ENCODE data around the gene FGFRL1.

The FGFRL1 gene

GRCh38 chr4:1045193-1045594, 33.8 kb downstream of the FGFRL1 start:
- TF ChIP-seq TAF1 (IDR thresholded peaks at IDR 0.05; ENCODE audit: borderline replicate concordance, insufficient read depth, low read length): no peak
- no peak for TF ChIP-seq FOXP2 (optimal IDR thresholded peaks at IDR 0.05; ENCODE audit: borderline replicate concordance, extremely low read depth, extremely low read length, insufficient read depth)

- no peak for TF ChIP-seq SIN3A (IDR thresholded peaks at IDR 0.05; ENCODE audit: borderline replicate concordance, insufficient read depth, low read length)
- TF ChIP-seq TAF1 (IDR thresholded peaks at IDR 0.05; ENCODE audit: borderline replicate concordance, insufficient read depth, low read length): no peak
- no peak for TF ChIP-seq FOXP2 (optimal IDR thresholded peaks at IDR 0.05; ENCODE audit: borderline replicate concordance, extremely low read depth, extremely low read length, insufficient read depth)
- TF ChIP-seq, protein P1, sequence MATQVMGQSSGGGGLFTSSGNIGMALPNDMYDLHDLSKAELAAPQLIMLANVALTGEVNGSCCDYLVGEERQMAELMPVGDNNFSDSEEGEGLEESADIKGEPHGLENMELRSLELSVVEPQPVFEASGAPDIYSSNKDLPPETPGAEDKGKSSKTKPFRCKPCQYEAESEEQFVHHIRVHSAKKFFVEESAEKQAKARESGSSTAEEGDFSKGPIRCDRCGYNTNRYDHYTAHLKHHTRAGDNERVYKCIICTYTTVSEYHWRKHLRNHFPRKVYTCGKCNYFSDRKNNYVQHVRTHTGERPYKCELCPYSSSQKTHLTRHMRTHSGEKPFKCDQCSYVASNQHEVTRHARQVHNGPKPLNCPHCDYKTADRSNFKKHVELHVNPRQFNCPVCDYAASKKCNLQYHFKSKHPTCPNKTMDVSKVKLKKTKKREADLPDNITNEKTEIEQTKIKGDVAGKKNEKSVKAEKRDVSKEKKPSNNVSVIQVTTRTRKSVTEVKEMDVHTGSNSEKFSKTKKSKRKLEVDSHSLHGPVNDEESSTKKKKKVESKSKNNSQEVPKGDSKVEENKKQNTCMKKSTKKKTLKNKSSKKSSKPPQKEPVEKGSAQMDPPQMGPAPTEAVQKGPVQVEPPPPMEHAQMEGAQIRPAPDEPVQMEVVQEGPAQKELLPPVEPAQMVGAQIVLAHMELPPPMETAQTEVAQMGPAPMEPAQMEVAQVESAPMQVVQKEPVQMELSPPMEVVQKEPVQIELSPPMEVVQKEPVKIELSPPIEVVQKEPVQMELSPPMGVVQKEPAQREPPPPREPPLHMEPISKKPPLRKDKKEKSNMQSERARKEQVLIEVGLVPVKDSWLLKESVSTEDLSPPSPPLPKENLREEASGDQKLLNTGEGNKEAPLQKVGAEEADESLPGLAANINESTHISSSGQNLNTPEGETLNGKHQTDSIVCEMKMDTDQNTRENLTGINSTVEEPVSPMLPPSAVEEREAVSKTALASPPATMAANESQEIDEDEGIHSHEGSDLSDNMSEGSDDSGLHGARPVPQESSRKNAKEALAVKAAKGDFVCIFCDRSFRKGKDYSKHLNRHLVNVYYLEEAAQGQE (IDR thresholded peaks at IDR 0.05; ENCODE audit: insufficient read depth in 1 of 2, low read depth in 2 of 2, low read length in 2 of 2): no peak
These were observed 34.3 kb downstream of the FGFRL1 start for GRCh38 chr4:1045595-1046201.

- TF ChIP-seq POLR2AphosphoS5 (IDR thresholded peaks at IDR 0.05; ENCODE audit: low read depth, low read length): no peak
- TF ChIP-seq TAF1 (IDR thresholded peaks at IDR 0.05; ENCODE audit: borderline replicate concordance, insufficient read depth, low read length): no peak
- TF ChIP-seq SIN3A (IDR thresholded peaks at IDR 0.05; ENCODE audit: borderline replicate concordance, insufficient read depth, low read length): no peak
- no peak for TF ChIP-seq FOXP2 (optimal IDR thresholded peaks at IDR 0.05; ENCODE audit: borderline replicate concordance, extremely low read depth, extremely low read length, insufficient read depth)
These were observed 35.9 kb downstream of the FGFRL1 start for GRCh38 chr4:1047106-1047975.

DNA sequence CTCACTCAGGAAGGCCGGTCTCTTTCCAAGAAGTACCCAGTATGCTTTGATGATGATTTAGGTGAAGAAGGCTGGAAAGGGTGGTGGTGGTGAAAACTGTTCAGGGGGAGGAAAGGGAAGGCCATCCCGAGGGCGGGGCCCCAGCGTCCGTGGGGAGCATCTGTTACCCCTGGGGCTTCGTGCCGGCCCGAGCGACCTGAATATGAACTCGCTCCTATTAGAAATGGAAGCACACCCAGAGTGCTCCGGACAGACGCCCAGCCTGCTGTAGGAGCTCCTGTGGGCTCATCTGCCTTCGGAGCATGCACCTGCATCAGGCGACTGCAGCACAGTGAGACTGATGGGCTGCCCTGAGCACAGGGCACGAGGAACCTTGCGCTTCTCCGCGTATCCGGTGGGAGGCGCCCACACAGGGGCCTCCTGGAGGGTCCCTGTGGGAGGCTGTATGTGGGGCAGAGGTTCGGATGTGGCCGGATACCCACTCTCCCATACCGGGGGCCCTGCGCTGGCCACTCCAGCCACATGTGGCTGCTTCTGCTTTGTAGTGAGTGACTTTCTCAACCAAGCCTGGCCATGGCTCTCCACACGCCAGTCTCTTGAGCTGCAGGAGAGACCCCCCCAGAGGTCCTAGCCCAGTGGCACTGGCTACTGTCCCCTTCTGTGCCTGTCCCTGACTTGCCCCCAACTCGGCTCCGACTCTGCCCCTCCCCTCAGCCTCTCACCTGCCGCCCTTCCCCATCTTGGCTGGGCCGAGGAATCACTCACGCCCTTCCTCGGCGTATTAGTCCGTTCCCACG, 36.7 kb downstream of the FGFRL1 start:
- TF ChIP-seq TAF1 (IDR thresholded peaks at IDR 0.05; ENCODE audit: borderline replicate concordance, insufficient read depth, low read length) (no peak), POLR2AphosphoS5 (IDR thresholded peaks at IDR 0.05; ENCODE audit: low read depth, low read length) (no peak), SIN3A (IDR thresholded peaks at IDR 0.05; ENCODE audit: borderline replicate concordance, insufficient read depth, low read length) (no peak), FOXP2 (optimal IDR thresholded peaks at IDR 0.05; ENCODE audit: borderline replicate concordance, extremely low read depth, extremely low read length, insufficient read depth) (no peak)
- TF ChIP-seq, protein P1 (IDR thresholded peaks at IDR 0.05; ENCODE audit: insufficient read depth in 1 of 2, low read depth in 2 of 2, low read length in 2 of 2): no peak

DNA sequence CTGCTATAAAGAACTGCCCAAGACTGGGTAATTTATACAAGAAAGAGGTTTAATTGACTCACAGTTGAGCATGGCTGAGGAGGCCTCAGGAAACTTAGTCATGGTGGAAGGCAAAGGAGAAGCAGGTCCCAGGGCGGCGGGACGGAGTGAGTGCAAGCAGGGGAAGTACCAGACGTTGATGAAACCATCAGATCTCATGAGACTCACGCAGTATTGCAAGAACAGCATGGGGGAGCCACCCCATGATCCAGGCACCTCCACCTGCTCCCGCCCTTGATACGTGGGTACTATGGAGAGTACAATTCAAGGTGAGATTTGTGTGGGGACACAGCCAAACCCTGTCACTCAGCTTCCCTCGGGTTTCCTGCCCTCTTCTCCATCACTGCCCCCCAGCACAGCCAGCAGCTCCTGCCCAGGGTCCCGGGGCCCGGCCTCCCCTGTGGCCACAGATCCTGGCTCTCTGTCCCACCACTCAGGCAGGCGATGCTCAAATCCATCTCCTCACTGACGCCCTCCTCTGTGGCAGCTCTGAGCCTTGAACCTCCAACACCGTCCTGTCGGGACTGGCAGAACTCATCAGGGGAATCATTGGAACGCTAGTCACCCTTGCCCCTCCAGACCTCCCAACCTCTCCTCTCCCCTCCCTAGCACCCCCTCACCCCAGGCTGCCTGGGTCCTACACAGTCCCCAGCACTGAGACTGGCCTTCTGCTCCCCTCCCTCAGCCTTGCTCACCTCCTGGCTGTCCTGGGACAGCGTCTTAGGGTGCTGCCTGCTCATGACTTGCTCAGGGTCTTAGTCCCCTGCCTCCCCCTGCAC, 37.6 kb downstream of the FGFRL1 start:
- TF ChIP-seq FOXP2 (optimal IDR thresholded peaks at IDR 0.05; ENCODE audit: borderline replicate concordance, extremely low read depth, extremely low read length, insufficient read depth): no peak
- TF ChIP-seq SIN3A (IDR thresholded peaks at IDR 0.05; ENCODE audit: borderline replicate concordance, insufficient read depth, low read length): no peak
- TF ChIP-seq POLR2AphosphoS5 (IDR thresholded peaks at IDR 0.05; ENCODE audit: low read depth, low read length): no peak
- TF ChIP-seq, protein P1 (IDR thresholded peaks at IDR 0.05; ENCODE audit: insufficient read depth in 1 of 2, low read depth in 2 of 2, low read length in 2 of 2): no peak
- TF ChIP-seq TAF1 (IDR thresholded peaks at IDR 0.05; ENCODE audit: borderline replicate concordance, insufficient read depth, low read length): no peak
